Islet precursor cell (in vitro differentiated cells): ENCODE results near the gene SLC6A1.
A peak's percentile ranks its signal among the peaks of the same experiment; 100 is the strongest.

Experiments used
- DNase-seq: peaks from one replicate; pipeline ENCODE4 v3.0.0-alpha.2; 2018

The SLC6A1 gene

DNA sequence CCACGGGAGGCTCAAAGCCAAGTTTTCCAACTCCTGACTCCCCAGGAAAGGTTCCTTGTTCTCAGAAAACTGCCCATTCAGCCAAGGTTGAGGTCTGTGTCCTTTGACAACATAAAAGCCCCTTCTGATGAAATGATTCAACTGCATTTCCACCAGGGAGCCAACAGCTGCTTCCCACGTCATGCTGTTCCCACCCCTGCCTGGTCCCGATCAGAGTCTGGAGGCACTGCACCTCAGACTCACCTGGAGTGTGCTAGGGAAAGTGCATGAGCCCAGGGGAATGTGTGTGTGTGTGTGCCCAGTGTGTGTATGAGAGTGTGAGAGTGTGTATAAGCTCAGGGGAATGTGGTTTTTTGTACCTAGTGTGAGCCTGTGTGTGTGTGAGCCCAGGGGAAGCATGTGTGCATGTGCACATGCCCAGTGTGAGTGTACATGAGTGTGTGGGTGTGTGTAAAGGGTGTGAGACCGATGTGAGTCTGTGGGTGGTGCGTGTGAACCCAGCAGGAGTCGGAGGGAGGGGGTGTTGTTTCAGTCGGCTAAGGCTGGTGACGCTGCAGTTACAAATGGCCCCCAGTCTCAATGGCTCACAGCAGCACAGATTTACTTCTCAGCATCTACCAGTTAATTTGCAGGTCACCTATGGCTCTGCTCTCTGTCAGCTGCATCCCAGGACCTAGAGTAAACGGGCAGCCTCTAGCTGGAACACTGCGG is 20.3 kb upstream of the SLC6A1 start:
- no peak for DNase-seq

DNA sequence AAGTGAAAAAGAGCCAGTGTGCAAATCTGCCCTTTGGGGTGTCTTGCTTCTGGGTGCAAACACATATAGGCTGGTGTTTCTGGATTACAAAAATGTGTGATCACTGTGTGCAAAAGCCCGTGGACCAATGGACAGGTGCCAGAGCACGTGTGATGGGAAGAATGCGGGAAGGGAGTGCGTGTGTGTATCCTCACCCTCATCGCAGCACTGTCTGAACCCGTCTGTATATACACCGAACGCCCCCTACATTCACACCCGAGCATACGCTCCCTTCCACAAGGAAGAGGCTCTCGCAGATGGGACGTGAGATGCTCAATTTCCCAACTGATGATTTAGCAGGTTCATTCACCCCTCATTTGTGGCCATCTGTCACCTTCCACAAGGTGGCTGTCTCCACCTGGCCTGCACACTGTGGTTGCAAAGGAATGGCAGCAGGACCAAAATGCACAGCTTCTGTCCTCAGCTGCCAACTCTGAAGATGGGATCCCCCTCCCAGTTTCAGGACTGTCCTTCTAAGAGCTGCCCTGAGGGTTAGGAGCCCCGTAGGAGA is 19.4 kb upstream of the SLC6A1 start:
- no peak for DNase-seq

- DNase-seq = no peak
Measured at GRCh38 chr3:10974131-10974530, 18.4 kb upstream of the SLC6A1 start.

GRCh38 chr3:10974746-10975375 is 17.7 kb upstream of the SLC6A1 start:
- no peak for DNase-seq

GRCh38 chr3:10975695-10976234 is 16.8 kb upstream of the SLC6A1 start:
- DNase-seq = no peak

DNA sequence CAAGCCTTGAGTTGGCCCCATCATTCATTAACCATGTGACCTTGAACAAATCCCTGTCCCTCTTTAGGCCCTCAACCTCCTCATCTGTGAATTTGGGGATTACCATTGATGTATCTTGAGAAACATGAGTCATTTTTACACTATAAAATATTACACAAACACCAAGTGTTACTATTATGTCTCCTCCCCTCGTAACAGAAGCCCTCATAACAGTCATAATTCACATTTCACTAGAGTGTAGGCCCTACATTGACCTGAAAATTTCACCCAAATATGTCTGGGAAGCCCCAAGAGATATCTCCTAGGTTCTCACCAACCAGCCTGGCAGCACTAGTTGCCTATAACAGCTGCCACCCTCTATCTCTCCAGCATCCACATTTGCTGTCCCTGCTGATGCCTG is 15.8 kb upstream of the SLC6A1 start:
- DNase-seq = no peak

DNA sequence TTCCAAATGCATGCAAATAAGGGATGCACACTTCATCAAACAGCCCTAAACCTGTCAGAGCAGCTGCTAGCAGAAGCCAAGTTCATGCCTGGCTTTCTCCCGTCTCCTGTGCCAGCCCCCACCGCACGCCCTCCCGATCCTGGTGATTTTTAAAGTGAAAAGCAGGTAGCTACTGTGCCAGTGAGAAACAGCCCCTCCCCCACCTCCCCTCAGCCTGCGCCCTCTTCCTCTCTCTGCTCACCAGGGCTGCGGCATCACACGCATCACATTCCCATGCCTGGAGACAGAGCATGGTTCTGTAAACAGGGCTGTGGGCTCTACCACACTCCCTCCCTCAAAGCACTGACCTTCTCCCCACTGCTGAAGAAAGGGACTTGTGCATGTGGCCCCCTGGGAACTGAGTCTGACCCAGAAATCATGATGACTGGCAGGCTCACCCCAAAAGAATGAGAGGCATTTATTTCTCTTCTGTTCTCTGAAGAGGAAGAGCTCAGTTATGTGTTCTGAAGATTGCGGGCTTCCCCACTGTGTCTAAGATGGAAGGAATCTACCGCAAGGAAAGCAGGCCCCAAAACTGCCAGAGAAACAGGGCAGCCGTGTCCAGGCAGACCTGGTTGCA is 14.5 kb upstream of the SLC6A1 start:
- no peak for DNase-seq

- DNase-seq = no peak
Measured at GRCh38 chr3:10978956-10979355, 13.6 kb upstream of the SLC6A1 start.

DNA sequence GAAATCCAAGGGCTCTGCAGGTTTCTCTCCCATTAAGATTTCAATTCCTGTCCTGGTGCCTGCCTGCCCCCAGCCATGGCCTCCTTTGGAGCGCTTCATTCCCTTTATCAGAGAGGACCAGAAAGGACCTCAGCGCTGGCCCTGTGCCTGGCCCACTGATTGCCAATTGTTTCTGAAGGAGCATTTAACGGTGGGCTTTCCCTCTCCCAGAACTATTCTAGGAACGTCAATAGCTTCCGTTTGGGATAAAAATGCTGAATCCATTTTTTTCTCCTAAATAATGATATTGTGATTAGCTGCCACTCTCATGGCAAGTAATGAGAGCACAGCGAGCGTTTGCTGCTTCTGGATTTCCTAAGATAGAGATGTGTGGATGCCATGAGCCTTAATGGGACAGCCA is 12.2 kb upstream of the SLC6A1 start:
- no peak for DNase-seq

GRCh38 chr3:10981031-10981430 is 11.5 kb upstream of the SLC6A1 start:
- no peak for DNase-seq

DNA sequence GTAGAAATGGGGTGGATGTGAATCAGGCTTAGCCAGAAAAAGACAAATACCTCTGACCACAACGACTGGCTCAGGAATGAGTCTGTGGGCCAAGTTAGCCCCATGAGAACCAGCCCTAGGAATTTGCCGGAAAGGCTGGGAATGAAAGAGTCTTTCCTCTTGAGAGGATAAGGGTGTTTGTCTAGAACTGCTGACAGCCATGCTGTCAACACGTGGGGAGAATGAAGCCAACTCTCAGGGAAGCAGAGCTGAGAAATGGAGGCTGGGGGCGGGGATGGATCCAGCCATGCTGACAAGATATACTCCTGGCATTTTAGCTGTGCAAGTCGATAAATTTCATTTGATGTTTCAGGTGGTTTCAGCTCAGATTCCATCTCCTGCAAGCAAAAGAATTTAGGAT is 10.6 kb upstream of the SLC6A1 start:
- DNase-seq = no peak

GRCh38 chr3:10982782-10983181 is 9.8 kb upstream of the SLC6A1 start:
- no peak for DNase-seq

GRCh38 chr3:10983219-10983916 is 9.2 kb upstream of the SLC6A1 start:
- peak; percentile 72 for DNase-seq

GRCh38 chr3:10984371-10984896 is 8.1 kb upstream of the SLC6A1 start:
- no peak for DNase-seq

- DNase-seq = no peak
Measured at GRCh38 chr3:10985181-10985580, 7.4 kb upstream of the SLC6A1 start.

DNA sequence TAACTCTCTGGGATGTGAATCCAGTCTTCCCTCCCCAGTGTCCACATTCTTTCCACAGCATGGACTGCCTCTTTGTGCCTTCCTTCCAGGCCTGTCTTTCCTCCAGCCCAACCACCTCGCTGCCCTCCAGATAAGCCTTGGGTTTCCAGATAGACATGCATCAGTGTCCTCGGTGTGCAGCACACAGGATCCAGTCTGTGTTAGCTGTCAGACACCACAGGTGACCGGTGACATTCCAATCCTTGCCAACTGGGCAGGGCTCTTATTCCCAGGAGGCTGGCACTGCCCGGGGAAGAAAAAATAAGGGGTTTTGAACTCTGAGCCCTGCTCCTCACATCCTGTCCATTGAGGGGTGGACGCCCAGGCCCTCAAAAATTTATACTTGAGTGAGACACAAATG is 6.0 kb upstream of the SLC6A1 start:
- no peak for DNase-seq

- no peak for DNase-seq
Measured at GRCh38 chr3:10988001-10988665, 4.4 kb upstream of the SLC6A1 start.

DNA sequence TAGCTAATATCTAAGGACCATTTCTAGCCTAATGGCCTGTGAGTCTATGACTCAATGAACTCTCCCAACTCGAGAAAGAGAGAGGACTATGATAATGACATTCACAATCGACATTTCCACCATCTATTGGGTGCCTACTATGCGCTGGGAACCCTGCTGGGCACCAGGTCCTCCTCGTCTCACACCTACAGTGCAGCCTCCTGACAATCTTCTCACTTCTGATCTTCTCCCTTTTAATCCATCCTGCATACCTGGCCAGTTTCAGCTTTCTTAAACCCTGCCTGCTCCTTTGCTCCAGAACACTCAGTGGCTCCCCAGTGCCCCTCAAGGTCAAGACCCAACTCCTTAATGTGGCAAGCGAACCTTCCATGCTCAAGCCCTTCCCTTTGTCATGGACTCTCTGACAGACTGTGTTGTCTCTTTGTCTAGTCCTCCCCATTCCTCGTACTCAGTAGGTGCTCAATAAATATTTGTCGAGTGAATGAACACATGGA is 3.5 kb upstream of the SLC6A1 start:
- DNase-seq = no peak

GRCh38 chr3:10992943-10993728 is 588 bp downstream of the SLC6A1 start:
- DNase-seq = no peak

DNA sequence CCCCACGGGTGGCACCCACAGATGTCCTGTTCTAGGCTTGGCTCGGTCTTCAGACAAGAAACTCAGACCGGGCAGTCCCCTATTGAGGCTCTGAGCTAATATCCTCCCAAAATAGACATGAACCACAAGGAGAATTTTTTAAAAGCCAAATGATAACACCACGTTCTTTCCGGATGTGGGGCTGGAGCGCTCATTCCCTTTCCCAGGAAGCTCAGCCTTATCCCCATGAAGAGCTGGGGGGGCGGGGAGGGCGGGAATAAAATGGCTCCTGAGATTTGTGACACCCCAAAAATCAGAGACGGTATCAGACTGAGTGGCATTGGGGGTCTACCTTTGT is 1.1 kb downstream of the SLC6A1 start:
- DNase-seq = no peak

GRCh38 chr3:10994306-10994705 is 1.8 kb downstream of the SLC6A1 start:
- no peak for DNase-seq

- DNase-seq = no peak
Measured at GRCh38 chr3:10995871-10996270, 3.3 kb downstream of the SLC6A1 start.
